ENCODE measurements around the gene SFN. TPM values are rescaled to one million over a fixed set of nuclear protein-coding genes. Genes with fewer than 3 reads are reported as not detected.
A peak's percentile ranks its signal among the peaks of the same experiment; 100 is the strongest.

SFN gene
- polyA plus RNA-seq, 1 donor from 2014 or later: not detected

GRCh38 chr1:26907071-26907917 is 44.3 kb downstream of the SFN start:
- Mint-ChIP-seq H3K4me1 (peaks cover 0 to 2% (median 0%) of the 10 kb centered on the region in 3 donors), H3K4me3 (peak overlapping the region in 1 of 4 donors; percentile 24), H3K36me3 (no peaks in the 10 kb centered on the region), H3K9me3 (no peaks in the 10 kb centered on the region), H3K27ac (no peak overlapping the region), H3K27me3 (no peaks in the 10 kb centered on the region)

- Mint-ChIP-seq H3K27me3 (no peaks in the 10 kb centered on the region), H3K36me3 (no peaks in the 10 kb centered on the region), H3K9me3 (no peaks in the 10 kb centered on the region), H3K4me3 (no peak overlapping the region), H3K27ac (no peak overlapping the region), H3K4me1 (no peaks in the 10 kb centered on the region)
These were observed 47.0 kb downstream of the SFN start for GRCh38 chr1:26909951-26910342.

GRCh38 chr1:26910343-26911160 is 47.6 kb downstream of the SFN start:
- H3K9me3 Mint-ChIP-seq: no peaks in the 10 kb centered on the region
- H3K27ac Mint-ChIP-seq: no peak overlapping the region
- no peak overlapping the region for H3K4me3 Mint-ChIP-seq
- H3K4me1 Mint-ChIP-seq: no peaks in the 10 kb centered on the region
- H3K27me3 Mint-ChIP-seq: no peaks in the 10 kb centered on the region
- H3K36me3 Mint-ChIP-seq: no peaks in the 10 kb centered on the region

GRCh38 chr1:26911399-26912146 is 48.6 kb downstream of the SFN start:
- no peaks in the 10 kb centered on the region for H3K27me3 Mint-ChIP-seq
- H3K9me3 Mint-ChIP-seq: no peaks in the 10 kb centered on the region
- H3K36me3 Mint-ChIP-seq: no peaks in the 10 kb centered on the region
- H3K4me3 Mint-ChIP-seq: no peak overlapping the region
- no peak overlapping the region for H3K27ac Mint-ChIP-seq
- H3K4me1 Mint-ChIP-seq: no peaks in the 10 kb centered on the region

- Mint-ChIP-seq H3K4me1 (no peaks in the 10 kb centered on the region), H3K27ac (no peak overlapping the region), H3K27me3 (no peaks in the 10 kb centered on the region), H3K36me3 (no peaks in the 10 kb centered on the region), H3K4me3 (no peak overlapping the region), H3K9me3 (no peaks in the 10 kb centered on the region)
These were observed 49.2 kb downstream of the SFN start for GRCh38 chr1:26912147-26912490.

- Mint-ChIP-seq H3K4me1 (no peaks in the 10 kb centered on the region), H3K4me3 (no peak overlapping the region), H3K9me3 (no peaks in the 10 kb centered on the region), H3K36me3 (no peaks in the 10 kb centered on the region), H3K27ac (no peak overlapping the region), H3K27me3 (no peaks in the 10 kb centered on the region)
These were observed 50.4 kb downstream of the SFN start for GRCh38 chr1:26913389-26913753.

Other genes starting within 250 kb of the SFN start
- 24.4 TPM for gene ARID1A, start 167.1 kb upstream of the SFN start, polyA plus RNA-seq
- 10.6 TPM for gene PIGV, start 75.2 kb upstream of the SFN start, polyA plus RNA-seq
- gene ZDHHC18, start 36.5 kb upstream of the SFN start, polyA plus RNA-seq: 4.3 TPM
- gene GPN2, start 27.1 kb downstream of the SFN start, polyA plus RNA-seq: 20.3 TPM
- 22.1 TPM for gene GPATCH3, start 37.3 kb downstream of the SFN start, polyA plus RNA-seq
- not detected for gene NR0B2, start 50.8 kb downstream of the SFN start, polyA plus RNA-seq
- 121 TPM for gene NUDC, start 58.6 kb downstream of the SFN start, polyA plus RNA-seq
- gene KDF1, start 97.3 kb downstream of the SFN start, polyA plus RNA-seq: 2.9 TPM
- gene TRNP1, start 130.5 kb downstream of the SFN start, polyA plus RNA-seq: not detected
- gene TENT5B, start 149.7 kb downstream of the SFN start, polyA plus RNA-seq: not detected